Natural killer cell (primary cell): ENCODE results near the gene SGCD. TPM values are rescaled to one million over a fixed set of nuclear protein-coding genes. Genes with fewer than 3 reads are reported as not detected.

Experiments
- ATAC-seq, 3 donors: fragments of 150-1000 bp in 2 of 3; fragments of 200-7000 bp in 1 of 3; cut with Tn5 transposase; 1 replicate in 1 of 3; 2 replicates in 2 of 3; pipeline ENCODE4 v1.10.0; 2021; ENCODE audit warnings: mild to moderate bottlenecking in 2 of 3, moderate library complexity in 2 of 3
- DNase-seq, 2 donors: peaks; one replicate each; pipeline versions ENCODE4 v3.0.0 to v3.0.0-alpha.2; 2013 to 2021; ENCODE audit warnings: mixed read lengths in 1 of 2
- H3K27ac ChIP-seq: one replicate; pipeline ENCODE4 v1.5.1; 2013; ENCODE audit warnings: mild to moderate bottlenecking, low read length
- H3K27me3 ChIP-seq: one replicate; pipeline ENCODE4 v1.6.1; 2013; ENCODE audit warnings: low read length; ENCODE audit not compliant: control insufficient read depth, insufficient read depth
- H3K36me3 ChIP-seq: one replicate; pipeline ENCODE4 v1.6.1; 2013; ENCODE audit warnings: low read length; ENCODE audit not compliant: control insufficient read depth, insufficient read depth
- H3K4me1 ChIP-seq: one replicate; pipeline ENCODE4 v1.6.1; 2013; ENCODE audit warnings: low read length; ENCODE audit not compliant: control insufficient read depth, insufficient read depth
- H3K4me3 ChIP-seq: one replicate; pipeline ENCODE4 v1.5.1; 2013; ENCODE audit warnings: low read length
- H3K9me3 ChIP-seq: one replicate; pipeline ENCODE4 v1.6.1; 2013; ENCODE audit warnings: low read length; ENCODE audit not compliant: control insufficient read depth, insufficient read depth
- H3K27ac Mint-ChIP-seq, 2 donors: one replicate each; pipeline ENCODE4 v1.8.0; 2022; ENCODE audit warnings: mild to moderate bottlenecking in 2 of 2, mixed read lengths in 2 of 2, moderate library complexity in 1 of 2
- H3K27me3 Mint-ChIP-seq, 2 donors: one replicate each; pipeline ENCODE4 v1.8.0; 2022; ENCODE audit warnings: low read depth in 2 of 2, mixed read lengths in 2 of 2
- H3K36me3 Mint-ChIP-seq: one replicate; pipeline ENCODE4 v1.8.0; 2022; ENCODE audit warnings: mixed read lengths
- H3K4me1 Mint-ChIP-seq, 2 donors: one replicate each; pipeline ENCODE4 v1.8.0; 2022; ENCODE audit warnings: mixed read lengths in 2 of 2
- H3K4me3 Mint-ChIP-seq: one replicate; pipeline ENCODE4 v1.8.0; 2022; ENCODE audit warnings: mild to moderate bottlenecking, moderate library complexity, mixed read lengths
- H3K9me3 Mint-ChIP-seq, 2 donors: one replicate each; pipeline ENCODE4 v1.8.0; 2022; ENCODE audit warnings: mixed read lengths in 2 of 2
- WGBS: methylation state at CpG from one replicate; pipeline ENCODE4 v1.1.7; 2013; ENCODE audit warnings: missing lambda C conversion rate; ENCODE audit not compliant: insufficient coverage; 5-methylcytosine and 5-hydroxymethylcytosine counted together
- intact Hi-C: fragments of 100-400 bp; cut with micrococcal nuclease; formaldehyde crosslinking; loops from one replicate; pipeline ENCODE4 v1.14.2; 2022
- total RNA-seq, 4 donors: library from RNA; stranded (reverse); fragments of 120-200 nt in 1 of 4; gene quantifications; one replicate each; pipeline versions ENCODE4 v1.2.3 to v1.2.4, GENCODE V29; 2013 to 2022
- TF ChIP-seq, protein P1 (sequence below): fragments of 200-600 bp; IDR thresholded peaks from one replicate; pipeline ENCODE4 v1.8.0; 2022; ENCODE audit warnings: antibody characterized with exemption

Gene SGCD
- total RNA-seq, 3 donors from 2014 or later (not counting 1 experiment from before 2014, with no cell fraction given): 0.32 to 2.0 (median 1.4) TPM

DNA sequence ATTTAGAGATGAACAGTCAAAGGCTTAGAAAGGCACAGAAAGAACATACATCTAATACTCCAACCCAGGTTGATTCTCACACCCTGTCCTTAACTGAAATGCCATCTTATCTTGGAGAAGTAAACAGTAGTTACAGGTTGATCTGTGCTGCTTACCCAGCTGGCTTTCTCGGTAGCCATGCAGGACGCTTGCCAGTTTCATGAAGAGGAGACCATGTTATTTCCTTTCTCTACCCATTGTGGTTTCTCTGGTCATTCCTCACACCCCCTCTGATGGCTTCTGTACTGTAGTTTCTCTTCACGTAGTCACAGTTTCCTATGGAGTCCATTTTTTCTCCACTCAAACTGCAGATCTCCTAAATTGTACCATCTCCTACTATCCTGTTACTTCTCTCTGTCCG lies 206.0 kb downstream of the SGCD start:
- ATAC-seq: no peak
- no peak overlapping the region for H3K4me3 ChIP-seq
- Mint-ChIP-seq H3K27ac (no peak overlapping the region), H3K27me3 (peaks cover 0 to 6% of the 10 kb centered on the region in 2 donors), H3K4me3 (no peak overlapping the region), H3K36me3 (no peaks in the 10 kb centered on the region), H3K9me3 (no peaks in the 10 kb centered on the region), H3K4me1 (peaks cover 4 to 6% of the 10 kb centered on the region in 2 donors)
- H3K27ac ChIP-seq: no peak overlapping the region
- no peaks in the 10 kb centered on the region for H3K4me1 ChIP-seq
- H3K27me3 ChIP-seq: no peaks in the 10 kb centered on the region
- H3K36me3 ChIP-seq: no peaks in the 10 kb centered on the region
- TF ChIP-seq, protein P1, sequence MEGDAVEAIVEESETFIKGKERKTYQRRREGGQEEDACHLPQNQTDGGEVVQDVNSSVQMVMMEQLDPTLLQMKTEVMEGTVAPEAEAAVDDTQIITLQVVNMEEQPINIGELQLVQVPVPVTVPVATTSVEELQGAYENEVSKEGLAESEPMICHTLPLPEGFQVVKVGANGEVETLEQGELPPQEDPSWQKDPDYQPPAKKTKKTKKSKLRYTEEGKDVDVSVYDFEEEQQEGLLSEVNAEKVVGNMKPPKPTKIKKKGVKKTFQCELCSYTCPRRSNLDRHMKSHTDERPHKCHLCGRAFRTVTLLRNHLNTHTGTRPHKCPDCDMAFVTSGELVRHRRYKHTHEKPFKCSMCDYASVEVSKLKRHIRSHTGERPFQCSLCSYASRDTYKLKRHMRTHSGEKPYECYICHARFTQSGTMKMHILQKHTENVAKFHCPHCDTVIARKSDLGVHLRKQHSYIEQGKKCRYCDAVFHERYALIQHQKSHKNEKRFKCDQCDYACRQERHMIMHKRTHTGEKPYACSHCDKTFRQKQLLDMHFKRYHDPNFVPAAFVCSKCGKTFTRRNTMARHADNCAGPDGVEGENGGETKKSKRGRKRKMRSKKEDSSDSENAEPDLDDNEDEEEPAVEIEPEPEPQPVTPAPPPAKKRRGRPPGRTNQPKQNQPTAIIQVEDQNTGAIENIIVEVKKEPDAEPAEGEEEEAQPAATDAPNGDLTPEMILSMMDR: no peak
- no peaks in the 10 kb centered on the region for H3K9me3 ChIP-seq
- 81% methylated on average over 4 of the region's 4 CpGs for WGBS
- intact Hi-C loops: no loop called here
- no peak for DNase-seq

DNA sequence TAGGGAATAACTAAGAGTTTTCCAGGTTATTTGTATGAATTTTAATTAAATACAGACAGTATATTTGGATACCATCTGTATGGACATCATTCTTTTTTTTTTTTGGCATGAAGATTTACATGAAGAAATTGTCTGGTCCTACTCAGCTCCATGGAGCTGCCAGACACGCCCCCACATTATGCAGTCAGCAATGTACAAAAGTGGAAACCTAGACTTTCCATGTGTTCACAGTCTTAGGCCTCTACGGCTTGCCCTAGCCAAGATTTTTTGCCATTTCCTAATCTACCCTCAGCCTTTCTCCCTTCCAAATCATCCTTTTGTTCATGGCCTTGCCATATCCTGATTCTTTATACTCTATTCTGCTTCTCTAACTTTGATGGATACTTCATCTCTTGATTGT lies 207.1 kb downstream of the SGCD start:
- DNase-seq (no peak), ATAC-seq (no peak)
- H3K4me1 ChIP-seq: no peaks in the 10 kb centered on the region
- intact Hi-C loops: no loop called here
- Mint-ChIP-seq H3K9me3 (no peaks in the 10 kb centered on the region), H3K27ac (no peak overlapping the region), H3K4me3 (no peak overlapping the region), H3K27me3 (peaks cover 0 to 6% of the 10 kb centered on the region in 2 donors), H3K4me1 (peaks cover 4 to 6% of the 10 kb centered on the region in 2 donors), H3K36me3 (no peaks in the 10 kb centered on the region)
- TF ChIP-seq, protein P1: no peak
- H3K36me3 ChIP-seq: no peaks in the 10 kb centered on the region
- no peaks in the 10 kb centered on the region for H3K9me3 ChIP-seq
- H3K27ac ChIP-seq: no peak overlapping the region
- WGBS: 72% methylated on average over 2 of the region's 2 CpGs
- no peaks in the 10 kb centered on the region for H3K27me3 ChIP-seq
- no peak overlapping the region for H3K4me3 ChIP-seq

- Histone ChIP-seq H3K4me3 (no peak overlapping the region), H3K36me3 (no peaks in the 10 kb centered on the region), H3K4me1 (no peaks in the 10 kb centered on the region), H3K9me3 (no peaks in the 10 kb centered on the region), H3K27ac (no peak overlapping the region), H3K27me3 (no peaks in the 10 kb centered on the region)
- no peak for DNase-seq
- no peak for ATAC-seq
- intact Hi-C loops: no loop called here
- peaks cover 0 to 6% of the 10 kb centered on the region in 2 donors for H3K27me3 Mint-ChIP-seq
- 86% methylated on average over 2 of the region's 2 CpGs for WGBS
- TF ChIP-seq, protein P1: no peak
- H3K27ac Mint-ChIP-seq: no peak overlapping the region
- no peaks in the 10 kb centered on the region for H3K36me3 Mint-ChIP-seq
- peaks cover 4 to 6% of the 10 kb centered on the region in 2 donors for H3K4me1 Mint-ChIP-seq
- no peak overlapping the region for H3K4me3 Mint-ChIP-seq
- no peaks in the 10 kb centered on the region for H3K9me3 Mint-ChIP-seq
These were observed 208.0 kb downstream of the SGCD start for GRCh38 chr5:156534906-156535485.

- no peaks in the 10 kb centered on the region for H3K9me3 ChIP-seq
- peaks cover 2% of the 10 kb centered on the region for H3K27me3 ChIP-seq
- DNase-seq (no peak), ATAC-seq (no peak)
- Mint-ChIP-seq H3K4me1 (no peaks in the 10 kb centered on the region), H3K4me3 (no peak overlapping the region), H3K36me3 (no peaks in the 10 kb centered on the region), H3K27ac (no peak overlapping the region), H3K9me3 (no peaks in the 10 kb centered on the region), H3K27me3 (peaks cover 11 to 14% of the 10 kb centered on the region in 2 donors)
- no peaks in the 10 kb centered on the region for H3K36me3 ChIP-seq
- H3K4me3 ChIP-seq: no peak overlapping the region
- WGBS: 81% methylated on average over 3 of the region's 3 CpGs
- intact Hi-C loops: no loop called here
- no peak overlapping the region for H3K27ac ChIP-seq
- H3K4me1 ChIP-seq: no peaks in the 10 kb centered on the region
- TF ChIP-seq, protein P1: no peak
These were observed 213.5 kb downstream of the SGCD start for GRCh38 chr5:156540491-156540890.
